K562 (cell line): Measurements from ENCODE around the gene FANCI. TPM values are rescaled to one million over a fixed set of nuclear protein-coding genes. Genes with fewer than 3 reads are reported as not detected.

Source experiments
- ATAC-seq: fragments of 200-7000 bp; cut with Tn5 transposase; 3 replicates; pipeline ENCODE4 v1.9.1; 2020; ENCODE audit warnings: moderate library complexity
- BruUV-seq: library from RNA; stranded (reverse); fragments of 400-500 nt; replicated peaks from 2 replicates; lab custom pipeline; 2021; lab: Mats Ljungman, UMichigan
- CTCF ChIA-PET: fragments of 300-600 bp; formaldehyde crosslinking; extraction: SDS; loops from one replicate; lab custom pipeline; 2021; ENCODE audit warnings: low intra/inter-chr PET ratio; lab: Yijun Ruan, JAX
- POLR2A ChIA-PET: fragments of 300-600, 350-650 bp; sonication (Branson Sonifier 250); formaldehyde crosslinking; extraction: SDS; loops from one replicate; lab custom pipeline; 2021; ENCODE audit warnings: antibody characterized with exemption, inconsistent platforms; lab: Yijun Ruan, JAX
- DNase-seq, 4 experiments: peaks; one replicate each; pipeline versions ENCODE4 v3.0.0 to v3.0.0-alpha.2; 2011 to 2018; ENCODE audit warnings: low spot score in 3 of 4, mixed read lengths in 3 of 4; ENCODE audit errors: extremely low read depth in 1 of 4
- FAIRE-seq: peaks from 2 replicates; lab custom pipeline; 2011; peaks lifted over from hg19 to GRCh38; lab: Jason Lieb, UNC
- H2AFZ ChIP-seq: 2 replicates; pipeline ENCODE4 v1.6.0; 2011; ENCODE audit warnings: low read depth, low read length, control low read depth, inconsistent platforms
- H3K27ac ChIP-seq: fragments of 200-600 bp; 3 replicates; pipeline ENCODE4 v1.8.0; 2011; ENCODE audit warnings: low read depth, mild to moderate bottlenecking, control low read depth, inconsistent platforms, low read length, moderate library complexity, mixed read lengths; ENCODE audit errors: extremely low read depth
- H3K27me3 ChIP-seq, 2 experiments: fragments of 300-600 bp in 1 of 2; 2 replicates in 1 of 2; 3 replicates in 1 of 2; pipeline versions ENCODE4 v1.6.0 to v1.8.0; 2011; ENCODE audit warnings: inconsistent platforms in 2 of 2, low read length in 2 of 2, mild to moderate bottlenecking in 1 of 2, mixed read lengths in 1 of 2, moderate library complexity in 1 of 2; ENCODE audit not compliant: control insufficient read depth in 2 of 2, insufficient read depth in 2 of 2
- H3K36me3 ChIP-seq: fragments of 300-600 bp; 3 replicates; pipeline ENCODE4 v1.8.0; 2011; ENCODE audit warnings: mild to moderate bottlenecking, low read length, inconsistent platforms; ENCODE audit not compliant: control insufficient read depth, insufficient read depth
- H3K4me1 ChIP-seq, 2 experiments: fragments of 200-600 bp in 1 of 2; replicated peaks in 1 of 2; 2 replicates in 1 of 2; 3 replicates in 1 of 2; pipeline versions ENCODE4 v1.5.1 to v1.8.0; 2011; ENCODE audit warnings: inconsistent platforms in 2 of 2, low read length in 2 of 2, mild to moderate bottlenecking in 1 of 2, mixed read lengths in 1 of 2, moderate library complexity in 1 of 2; ENCODE audit not compliant: control insufficient read depth in 2 of 2, insufficient read depth in 2 of 2
- H3K4me2 ChIP-seq: 2 replicates; pipeline ENCODE4 v1.6.1; 2011; ENCODE audit warnings: low read length, control low read depth, inconsistent platforms, mixed read lengths; ENCODE audit not compliant: insufficient read depth
- H3K4me3 ChIP-seq: fragments of 200-600 bp; sonication (generic), shearing (Covaris generic); 2 replicates; pipeline ENCODE4 v1.5.1; 2016; ENCODE audit warnings: control low read depth, inconsistent platforms
- H3K79me2 ChIP-seq: fragments of 200-600 bp; 3 replicates; pipeline ENCODE4 v1.8.0; 2011; ENCODE audit warnings: low read length, inconsistent platforms; ENCODE audit not compliant: control insufficient read depth, insufficient read depth
- H3K9ac ChIP-seq, 2 experiments: 2 replicates each; pipeline versions ENCODE4 v1.6.0 to v1.6.1; 2011; ENCODE audit warnings: low read depth in 2 of 2, low read length in 2 of 2, control low read depth in 1 of 2, inconsistent platforms in 1 of 2, mild to moderate bottlenecking in 1 of 2, mixed read lengths in 1 of 2; ENCODE audit not compliant: insufficient read depth in 1 of 2
- H3K9me1 ChIP-seq: one replicate; pipeline ENCODE4 v1.6.0; 2011; ENCODE audit warnings: inconsistent platforms, mild to moderate bottlenecking, low read length, moderate library complexity; ENCODE audit not compliant: control insufficient read depth, insufficient read depth
- H3K9me3 ChIP-seq: replicated peaks from 2 replicates; pipeline ENCODE4 v1.5.1; 2011; ENCODE audit warnings: low read depth, low read length, inconsistent platforms; ENCODE audit not compliant: control insufficient read depth, insufficient read depth
- H4K20me1 ChIP-seq: replicated peaks from 2 replicates; pipeline ENCODE4 v1.6.1; 2011; ENCODE audit warnings: low read length, inconsistent platforms, mixed read lengths; ENCODE audit not compliant: control insufficient read depth, insufficient read depth
- FOXK1 ChIP-seq: sonication (generic); formaldehyde crosslinking; IDR thresholded peaks from 2 replicates; pipeline ENCODE4 v1.8.0; 2022; ENCODE audit warnings: missing genetic modification reagents, mild to moderate bottlenecking, borderline replicate concordance
- RAD21 ChIP-seq, 2 experiments: fragments of 250-450 bp in 1 of 2; fragments of 450-650 bp in 1 of 2; sonication (Bioruptor Pico) in 1 of 2; formaldehyde crosslinking in 1 of 2; IDR thresholded peaks in 1 of 2; conservative IDR thresholded peaks in 1 of 2; 2 replicates each; pipeline versions ENCODE4 v1.4.0 to v1.8.0; 2020 to 2022; ENCODE audit warnings: mild to moderate bottlenecking in 2 of 2, moderate library complexity in 1 of 2
- ZNF75A ChIP-seq: fragments of 450-650 bp; formaldehyde crosslinking; IDR thresholded peaks from 2 replicates; pipeline ENCODE4 v1.4.0; 2020; ENCODE audit warnings: mild to moderate bottlenecking
- WGBS: fragments of 100-300 bp; shearing (Covaris generic); methylation state at CpG from one replicate; pipeline ENCODE4 v1.1.6; 2016; ENCODE audit warnings: low coverage, mixed read lengths; ENCODE audit not compliant: insufficient coverage; ENCODE audit errors: missing lambda C conversion rate; 5-methylcytosine and 5-hydroxymethylcytosine counted together
- in situ Hi-C: fragments of 300-500 bp; cut with MboI; formaldehyde crosslinking; loops from 4 replicates; pipeline ENCODE4 v1.15.0; 2018; ENCODE audit warnings: inconsistent platforms, mixed read lengths
- intact Hi-C: fragments of 100-400 bp; cut with micrococcal nuclease; formaldehyde crosslinking; loops from 2 replicates; pipeline ENCODE4 v1.14.2; 2022
- polyA plus RNA-seq, 8 experiments: library from polyadenylated mRNA; depleted of rRNA in 4 of 8; stranded (reverse) in 5 of 8; unstranded in 3 of 8; fragments of >200 nt; fragmentation: Nextera tagmentation in 2 of 8; fragmentation: Illumina TruSeq in 1 of 8; extraction: Ambion mirVana in 2 of 8; extraction: Trizol in 1 of 8; gene quantifications; 2 replicates each; pipeline versions ENCODE4 v1.2.1 to v1.2.3, GENCODE V29; 2011 to 2014; ENCODE audit warnings: inconsistent platforms in 1 of 8, missing spikeins in 1 of 8
- total RNA-seq, 7 experiments: library from RNA; depleted of rRNA in 6 of 7; stranded (reverse); fragments of >200 nt in 6 of 7; fragmentation: Illumina TruSeq in 2 of 7; extraction: Trizol in 2 of 7; gene quantifications; 2 replicates each; pipeline versions ENCODE4 v1.2.1 to v1.2.3, GENCODE V29; 2011 to 2021; ENCODE audit warnings: low replicate concordance in 1 of 7
- TF ChIP-seq, protein P1 (sequence below), 3 experiments: IDR thresholded peaks in 2 of 3; conservative IDR thresholded peaks in 1 of 3; 2 replicates each; pipeline ENCODE4 v1.5.1; 2011 to 2012; ENCODE audit warnings: low read length in 3 of 3, mild to moderate bottlenecking in 3 of 3, control low read depth in 2 of 3, improper control_type of control experiment in 1 of 3, inconsistent platforms in 1 of 3, low read depth in 1 of 3, mixed read lengths in 1 of 3, moderate library complexity in 1 of 3; ENCODE audit not compliant: insufficient read depth in 2 of 3
- TF ChIP-seq, protein P2 (sequence below): fragments of 450-650 bp; IDR thresholded peaks from 2 replicates; pipeline ENCODE4 v1.6.1; 2016; ENCODE audit warnings: antibody characterized with exemption

Gene FANCI
- total and polyA plus RNA-seq, 9 of the 15 experiments (the other 6 are each of a cell fraction or from before 2014, with no cell fraction given), result 72.1 to 165 (median 131) TPM

DNA sequence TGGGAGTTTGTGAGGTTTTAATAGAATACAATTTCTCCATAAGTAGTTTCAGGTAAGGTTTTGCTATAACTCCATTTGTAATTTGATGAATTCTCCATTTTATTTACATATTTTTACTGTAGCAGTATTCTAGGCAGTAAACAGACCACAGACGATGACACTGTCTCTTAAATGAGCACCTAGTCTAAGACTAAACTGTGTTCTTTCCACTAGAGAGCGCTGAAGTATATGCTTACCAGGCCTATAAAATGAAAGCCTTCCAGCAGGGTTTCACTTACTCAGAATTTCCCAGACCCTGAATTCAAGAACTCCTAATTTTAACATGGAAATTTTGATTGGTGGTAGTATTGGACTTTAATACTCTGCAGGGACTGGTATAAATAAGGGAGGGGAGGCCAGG is 49.2 kb downstream of the FANCI start:
- TF ChIP-seq, protein P1, sequence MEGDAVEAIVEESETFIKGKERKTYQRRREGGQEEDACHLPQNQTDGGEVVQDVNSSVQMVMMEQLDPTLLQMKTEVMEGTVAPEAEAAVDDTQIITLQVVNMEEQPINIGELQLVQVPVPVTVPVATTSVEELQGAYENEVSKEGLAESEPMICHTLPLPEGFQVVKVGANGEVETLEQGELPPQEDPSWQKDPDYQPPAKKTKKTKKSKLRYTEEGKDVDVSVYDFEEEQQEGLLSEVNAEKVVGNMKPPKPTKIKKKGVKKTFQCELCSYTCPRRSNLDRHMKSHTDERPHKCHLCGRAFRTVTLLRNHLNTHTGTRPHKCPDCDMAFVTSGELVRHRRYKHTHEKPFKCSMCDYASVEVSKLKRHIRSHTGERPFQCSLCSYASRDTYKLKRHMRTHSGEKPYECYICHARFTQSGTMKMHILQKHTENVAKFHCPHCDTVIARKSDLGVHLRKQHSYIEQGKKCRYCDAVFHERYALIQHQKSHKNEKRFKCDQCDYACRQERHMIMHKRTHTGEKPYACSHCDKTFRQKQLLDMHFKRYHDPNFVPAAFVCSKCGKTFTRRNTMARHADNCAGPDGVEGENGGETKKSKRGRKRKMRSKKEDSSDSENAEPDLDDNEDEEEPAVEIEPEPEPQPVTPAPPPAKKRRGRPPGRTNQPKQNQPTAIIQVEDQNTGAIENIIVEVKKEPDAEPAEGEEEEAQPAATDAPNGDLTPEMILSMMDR (IDR thresholded peaks at IDR 0.05 in 2 of 3, conservative IDR thresholded peaks at IDR 0.05 in 1 of 3; ENCODE audit: insufficient read depth in 2 of 3, low read depth in 1 of 3, low read length in 3 of 3), result peak in 1 of 3 experiments; percentile 21; a peak in 2 of 6 replicates
- no peak for TF ChIP-seq ZNF75A (CRISPR knock-in tag)
- no peaks in the 10 kb centered on the region for H3K27me3 ChIP-seq
- POLR2A ChIA-PET, result interaction anchor here (0.9 kb wide), 1 partner anchor 26 kb away, joined by 3 read pairs; no protein-coding TSS in a partner anchor
- no TSS peak for BruUV-seq
- no peaks in the 10 kb centered on the region; a peak in 1 of 5 replicates for H3K4me1 ChIP-seq
- H3K9me3 ChIP-seq, result no peaks in the 10 kb centered on the region
- H3K4me3 ChIP-seq, result no peak overlapping the region
- H3K36me3 ChIP-seq, result peaks cover 71% of the 10 kb centered on the region
- DNase-seq, result no peak
- no peaks in the 10 kb centered on the region for H3K9me1 ChIP-seq
- H3K9ac ChIP-seq, result no peak overlapping the region
- CTCF ChIA-PET, result no interaction called here
- H3K27ac ChIP-seq, result no peak overlapping the region
- 88% methylated on average over 2 of the region's 2 CpGs for WGBS
- peak; percentile 57; the same call in 1 of the 3 replicates for ATAC-seq
- H3K4me2 ChIP-seq, result no peak overlapping the region
- no peaks in the 10 kb centered on the region for H3K79me2 ChIP-seq
- in situ Hi-C loops, result no loop called here
- intact Hi-C loops, result no loop called here
- H4K20me1 ChIP-seq, result no peaks in the 10 kb centered on the region
- no peak overlapping the region for H2AFZ ChIP-seq
- FAIRE-seq, result no peak

DNA sequence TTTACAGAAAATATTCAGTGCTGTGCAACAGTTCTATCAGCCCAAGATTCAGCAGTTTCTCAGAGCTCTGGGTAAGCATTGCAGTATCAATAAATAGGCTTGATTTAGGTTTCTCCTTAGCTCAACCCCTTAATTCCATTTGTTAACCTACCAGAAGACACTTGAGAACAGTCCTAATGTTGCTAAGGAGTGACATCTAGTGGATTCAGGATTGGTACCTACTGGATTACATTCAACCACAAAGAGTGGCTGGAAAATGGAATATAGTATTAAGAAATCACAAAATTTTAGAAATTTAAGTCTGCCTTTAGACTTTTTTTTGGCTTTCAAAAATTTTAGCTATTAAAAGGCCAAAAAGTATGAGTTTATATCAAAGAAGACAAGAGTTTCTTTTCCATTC is 56.1 kb downstream of the FANCI start:
- no peak for DNase-seq
- POLR2A ChIA-PET, result interaction anchor here (0.6 to 1.7 kb wide), 6 partner anchors 11 to 93 kb away, joined by 3 to 7 read pairs (median 4); no protein-coding TSS in a partner anchor
- peak; percentile 64 for ATAC-seq
- Histone ChIP-seq H3K9me1 (no peaks in the 10 kb centered on the region), H2AFZ (no peak overlapping the region), H3K27ac (no peak overlapping the region), H3K4me1 (no peaks in the 10 kb centered on the region; a peak in 1 of 5 replicates), H3K4me3 (no peak overlapping the region), H4K20me1 (no peaks in the 10 kb centered on the region), H3K27me3 (no peaks in the 10 kb centered on the region), H3K4me2 (no peak overlapping the region), H3K9me3 (no peaks in the 10 kb centered on the region), H3K79me2 (no peaks in the 10 kb centered on the region), H3K9ac (no peak overlapping the region), H3K36me3 (peaks cover 61% of the 10 kb centered on the region)
- in situ Hi-C loops, result no loop called here
- CTCF ChIA-PET, result interaction anchor here (1.2 to 3.7 kb wide), 2 partner anchors 92 to 242 kb away, joined by 3 to 17 read pairs; no protein-coding TSS in a partner anchor
- no TSS peak for BruUV-seq
- FAIRE-seq, result no peak
- intact Hi-C loops, result no loop called here
- TF ChIP-seq, protein P2, sequence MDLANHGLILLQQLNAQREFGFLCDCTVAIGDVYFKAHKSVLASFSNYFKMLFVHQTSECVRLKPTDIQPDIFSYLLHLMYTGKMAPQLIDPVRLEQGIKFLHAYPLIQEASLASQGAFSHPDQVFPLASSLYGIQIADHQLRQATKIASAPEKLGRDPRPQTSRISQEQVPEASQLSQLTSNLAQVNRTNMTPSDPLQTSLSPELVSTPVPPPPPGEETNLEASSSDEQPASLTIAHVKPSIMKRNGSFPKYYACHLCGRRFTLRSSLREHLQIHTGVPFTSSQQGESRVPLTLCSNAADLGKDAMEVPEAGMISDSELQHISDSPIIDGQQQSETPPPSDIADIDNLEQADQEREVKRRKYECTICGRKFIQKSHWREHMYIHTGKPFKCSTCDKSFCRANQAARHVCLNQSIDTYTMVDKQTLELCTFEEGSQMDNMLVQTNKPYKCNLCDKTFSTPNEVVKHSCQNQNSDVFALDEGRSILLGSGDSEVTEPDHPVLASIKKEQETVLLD, result no peak
- TF ChIP-seq, protein P1 (IDR thresholded peaks at IDR 0.05 in 2 of 3, conservative IDR thresholded peaks at IDR 0.05 in 1 of 3; ENCODE audit: insufficient read depth in 2 of 3, low read depth in 1 of 3, low read length in 3 of 3), result peak in 1 of 3 experiments; percentile 26; a peak in 2 of 6 replicates
- TF ChIP-seq FOXK1 (CRISPR knock-in tag) (no peak), RAD21 (CRISPR knock-in tag; conservative IDR thresholded peaks at IDR 0.05 in 1 of 2, IDR thresholded peaks at IDR 0.05 in 1 of 2) (0 out of 4 replicates have a peak, but pooled peaks of 1 of the 2 experiments have one; percentile 33)
